ENCODE measurements around the gene COMP.
"Not testable (repeated sequence)": the region's sequence is repeated elsewhere in the genome, so short reads cannot be mapped to it uniquely, and the experiment has no call there.

The COMP gene

DNA sequence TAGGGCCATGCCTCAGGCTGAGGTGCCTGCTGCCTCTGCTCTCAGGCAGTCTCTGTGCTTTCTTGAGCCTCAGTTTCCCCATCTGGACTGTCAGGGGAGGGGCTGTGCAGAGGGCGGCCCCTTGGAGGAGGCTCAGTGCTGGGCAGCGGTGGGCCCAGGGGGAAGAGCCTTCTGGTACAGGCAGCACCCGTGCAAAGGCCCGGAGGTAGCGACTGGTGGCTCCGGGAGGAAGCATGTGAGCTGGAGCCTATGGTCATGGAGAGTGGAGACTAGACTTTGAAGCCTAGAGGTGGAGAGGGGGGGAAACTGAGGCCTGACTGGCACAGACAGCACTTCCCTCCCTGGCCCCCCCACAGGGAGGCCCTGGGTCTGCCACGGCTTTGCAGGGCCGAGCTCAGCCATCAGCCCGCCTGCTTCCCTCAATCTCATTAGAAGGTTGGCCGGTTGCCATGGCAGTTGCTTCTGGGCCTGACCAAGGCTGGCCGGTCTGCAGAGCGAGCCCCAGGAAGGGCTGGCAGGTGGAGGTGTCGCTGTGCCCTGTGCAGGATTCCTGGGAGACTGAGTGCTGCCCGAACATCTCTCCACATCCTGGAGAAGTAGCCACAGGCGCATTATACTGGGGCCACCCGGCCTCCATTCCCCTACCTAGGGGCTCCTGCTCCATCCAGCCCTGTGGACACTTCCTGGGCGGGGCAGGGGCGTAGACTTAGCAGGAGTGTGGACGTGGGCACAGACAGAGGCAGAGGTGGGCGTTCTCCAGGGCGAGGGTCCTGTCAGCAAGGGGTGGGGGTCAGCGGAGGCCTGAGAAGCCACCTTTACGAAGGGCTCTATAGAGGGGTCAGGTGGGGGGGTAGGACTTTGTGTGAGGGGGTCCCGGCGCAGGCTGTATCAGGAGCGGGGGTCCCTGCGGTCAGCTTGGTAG lies 54.4 kb downstream of the COMP start:
- no peak for TF ChIP-seq PPARA (CRISPR knock-in tag; IDR thresholded peaks at IDR 0.05; ENCODE audit: borderline replicate concordance)
- no peak for TF ChIP-seq RARB (CRISPR knock-in tag; IDR thresholded peaks at IDR 0.05)
- TF ChIP-seq ZFP3 (CRISPR knock-in tag; IDR thresholded peaks at IDR 0.05) = no peak
- TF ChIP-seq OSR1 (CRISPR knock-in tag; IDR thresholded peaks at IDR 0.05) = no peak
- TF ChIP-seq GLIS3 (CRISPR knock-in tag; IDR thresholded peaks at IDR 0.05) = no peak
- no peak for TF ChIP-seq CSDC2 (CRISPR knock-in tag; IDR thresholded peaks at IDR 0.05)
- peak; percentile 20; the same call in 1 of the 3 replicates for ATAC-seq

DNA sequence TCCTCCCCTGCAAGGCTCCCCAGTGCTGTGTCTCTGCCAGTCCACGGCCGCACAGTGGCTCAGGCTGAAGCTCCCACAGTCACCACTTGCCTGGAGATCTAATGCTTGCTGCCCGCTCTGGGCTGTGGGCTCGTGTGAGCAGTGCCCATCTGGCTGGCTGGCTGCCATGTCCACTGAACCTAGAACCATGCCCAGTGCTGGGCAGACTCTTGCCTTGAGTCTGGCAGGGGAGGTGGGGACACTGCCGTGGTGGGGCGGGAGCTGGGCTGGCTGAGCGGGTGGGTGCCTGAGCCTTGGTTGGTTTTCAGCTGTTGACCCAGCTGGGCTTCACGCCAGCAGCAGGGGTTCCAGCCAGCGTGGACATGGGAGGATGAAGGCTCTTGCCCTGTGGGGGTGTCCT lies 55.4 kb downstream of the COMP start:
- TF ChIP-seq OSR1 (CRISPR knock-in tag; IDR thresholded peaks at IDR 0.05) (no peak), PPARA (CRISPR knock-in tag; IDR thresholded peaks at IDR 0.05; ENCODE audit: borderline replicate concordance) (no peak), BACH2 (CRISPR knock-in tag; IDR thresholded peaks at IDR 0.05; ENCODE audit: borderline replicate concordance) (no peak), CSDC2 (CRISPR knock-in tag; IDR thresholded peaks at IDR 0.05) (no peak), RARB (CRISPR knock-in tag; IDR thresholded peaks at IDR 0.05) (no peak)
- TF ChIP-seq, protein P1, sequence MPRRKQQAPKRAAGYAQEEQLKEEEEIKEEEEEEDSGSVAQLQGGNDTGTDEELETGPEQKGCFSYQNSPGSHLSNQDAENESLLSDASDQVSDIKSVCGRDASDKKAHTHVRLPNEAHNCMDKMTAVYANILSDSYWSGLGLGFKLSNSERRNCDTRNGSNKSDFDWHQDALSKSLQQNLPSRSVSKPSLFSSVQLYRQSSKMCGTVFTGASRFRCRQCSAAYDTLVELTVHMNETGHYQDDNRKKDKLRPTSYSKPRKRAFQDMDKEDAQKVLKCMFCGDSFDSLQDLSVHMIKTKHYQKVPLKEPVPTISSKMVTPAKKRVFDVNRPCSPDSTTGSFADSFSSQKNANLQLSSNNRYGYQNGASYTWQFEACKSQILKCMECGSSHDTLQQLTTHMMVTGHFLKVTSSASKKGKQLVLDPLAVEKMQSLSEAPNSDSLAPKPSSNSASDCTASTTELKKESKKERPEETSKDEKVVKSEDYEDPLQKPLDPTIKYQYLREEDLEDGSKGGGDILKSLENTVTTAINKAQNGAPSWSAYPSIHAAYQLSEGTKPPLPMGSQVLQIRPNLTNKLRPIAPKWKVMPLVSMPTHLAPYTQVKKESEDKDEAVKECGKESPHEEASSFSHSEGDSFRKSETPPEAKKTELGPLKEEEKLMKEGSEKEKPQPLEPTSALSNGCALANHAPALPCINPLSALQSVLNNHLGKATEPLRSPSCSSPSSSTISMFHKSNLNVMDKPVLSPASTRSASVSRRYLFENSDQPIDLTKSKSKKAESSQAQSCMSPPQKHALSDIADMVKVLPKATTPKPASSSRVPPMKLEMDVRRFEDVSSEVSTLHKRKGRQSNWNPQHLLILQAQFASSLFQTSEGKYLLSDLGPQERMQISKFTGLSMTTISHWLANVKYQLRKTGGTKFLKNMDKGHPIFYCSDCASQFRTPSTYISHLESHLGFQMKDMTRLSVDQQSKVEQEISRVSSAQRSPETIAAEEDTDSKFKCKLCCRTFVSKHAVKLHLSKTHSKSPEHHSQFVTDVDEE (CRISPR knock-in tag; IDR thresholded peaks at IDR 0.05) = no peak
- TF ChIP-seq, protein P2, sequence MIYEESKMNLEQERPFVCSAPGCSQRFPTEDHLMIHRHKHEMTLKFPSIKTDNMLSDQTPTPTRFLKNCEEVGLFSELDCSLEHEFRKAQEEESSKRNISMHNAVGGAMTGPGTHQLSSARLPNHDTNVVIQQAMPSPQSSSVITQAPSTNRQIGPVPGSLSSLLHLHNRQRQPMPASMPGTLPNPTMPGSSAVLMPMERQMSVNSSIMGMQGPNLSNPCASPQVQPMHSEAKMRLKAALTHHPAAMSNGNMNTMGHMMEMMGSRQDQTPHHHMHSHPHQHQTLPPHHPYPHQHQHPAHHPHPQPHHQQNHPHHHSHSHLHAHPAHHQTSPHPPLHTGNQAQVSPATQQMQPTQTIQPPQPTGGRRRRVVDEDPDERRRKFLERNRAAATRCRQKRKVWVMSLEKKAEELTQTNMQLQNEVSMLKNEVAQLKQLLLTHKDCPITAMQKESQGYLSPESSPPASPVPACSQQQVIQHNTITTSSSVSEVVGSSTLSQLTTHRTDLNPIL (CRISPR knock-in tag; IDR thresholded peaks at IDR 0.05; ENCODE audit: low read depth) = no peak
- no peak; the same call in 2 of the 3 replicates for ATAC-seq

DNA sequence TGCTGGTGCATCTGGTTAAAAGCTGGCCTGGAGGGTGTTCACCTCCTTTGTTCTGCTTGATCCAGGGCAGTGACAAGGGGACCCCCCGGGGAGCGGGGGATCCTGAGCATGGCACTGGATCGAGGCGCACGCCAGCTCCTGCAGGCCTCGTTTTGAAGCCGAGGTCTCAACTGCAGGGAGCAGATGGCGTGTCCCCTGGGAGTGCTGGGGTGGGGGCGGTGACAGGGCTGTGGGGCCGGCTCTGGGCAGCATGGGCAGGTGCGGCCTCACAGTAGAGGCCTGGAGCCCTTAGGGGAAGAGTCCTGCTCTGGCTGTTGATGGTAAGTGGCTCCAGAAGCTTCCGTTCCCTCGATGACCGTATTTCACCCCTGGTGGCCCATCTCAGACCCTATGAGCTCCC lies 55.8 kb downstream of the COMP start:
- no peak for TF ChIP-seq ZFP30 (CRISPR knock-in tag; IDR thresholded peaks at IDR 0.05)
- TF ChIP-seq, protein P3, sequence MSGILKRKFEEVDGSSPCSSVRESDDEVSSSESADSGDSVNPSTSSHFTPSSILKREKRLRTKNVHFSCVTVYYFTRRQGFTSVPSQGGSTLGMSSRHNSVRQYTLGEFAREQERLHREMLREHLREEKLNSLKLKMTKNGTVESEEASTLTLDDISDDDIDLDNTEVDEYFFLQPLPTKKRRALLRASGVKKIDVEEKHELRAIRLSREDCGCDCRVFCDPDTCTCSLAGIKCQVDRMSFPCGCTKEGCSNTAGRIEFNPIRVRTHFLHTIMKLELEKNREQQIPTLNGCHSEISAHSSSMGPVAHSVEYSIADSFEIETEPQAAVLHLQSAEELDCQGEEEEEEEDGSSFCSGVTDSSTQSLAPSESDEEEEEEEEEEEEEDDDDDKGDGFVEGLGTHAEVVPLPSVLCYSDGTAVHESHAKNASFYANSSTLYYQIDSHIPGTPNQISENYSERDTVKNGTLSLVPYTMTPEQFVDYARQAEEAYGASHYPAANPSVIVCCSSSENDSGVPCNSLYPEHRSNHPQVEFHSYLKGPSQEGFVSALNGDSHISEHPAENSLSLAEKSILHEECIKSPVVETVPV (CRISPR knock-in tag; IDR thresholded peaks at IDR 0.05) = no peak
- no peak for TF ChIP-seq ZNF565 (CRISPR knock-in tag; conservative IDR thresholded peaks at IDR 0.05; ENCODE audit: low read depth)
- TF ChIP-seq ISL1 (CRISPR knock-in tag; IDR thresholded peaks at IDR 0.05) = no peak
- no peak for ATAC-seq

DNA sequence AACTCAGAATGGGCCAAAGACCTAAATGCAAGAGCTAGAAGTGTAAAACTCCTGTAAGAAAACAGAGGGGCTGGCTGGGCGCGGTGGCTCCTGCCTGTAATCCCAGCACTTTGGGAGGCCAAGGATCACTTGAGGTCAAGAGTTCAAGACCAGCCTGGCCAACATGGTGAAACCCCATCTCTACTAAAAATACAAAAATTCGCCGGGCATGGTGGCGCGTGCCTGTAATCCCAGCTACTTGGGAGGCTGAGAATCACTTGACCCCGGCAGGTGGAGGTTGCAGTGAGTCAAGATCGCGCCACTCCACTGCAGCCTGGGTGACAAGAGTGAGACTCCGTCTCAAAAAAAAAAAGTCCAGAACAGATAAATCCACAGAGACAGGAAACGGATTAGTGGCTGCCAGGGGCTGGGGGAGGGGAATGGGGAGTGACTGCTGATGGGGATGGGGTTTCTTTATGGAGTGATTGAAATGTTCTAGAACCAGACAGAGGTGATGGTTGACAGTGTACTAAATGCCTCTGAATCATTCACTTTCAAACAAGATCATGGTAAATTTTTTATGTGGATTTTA lies 57.3 kb downstream of the COMP start:
- not testable (repeated sequence) for ATAC-seq

DNA sequence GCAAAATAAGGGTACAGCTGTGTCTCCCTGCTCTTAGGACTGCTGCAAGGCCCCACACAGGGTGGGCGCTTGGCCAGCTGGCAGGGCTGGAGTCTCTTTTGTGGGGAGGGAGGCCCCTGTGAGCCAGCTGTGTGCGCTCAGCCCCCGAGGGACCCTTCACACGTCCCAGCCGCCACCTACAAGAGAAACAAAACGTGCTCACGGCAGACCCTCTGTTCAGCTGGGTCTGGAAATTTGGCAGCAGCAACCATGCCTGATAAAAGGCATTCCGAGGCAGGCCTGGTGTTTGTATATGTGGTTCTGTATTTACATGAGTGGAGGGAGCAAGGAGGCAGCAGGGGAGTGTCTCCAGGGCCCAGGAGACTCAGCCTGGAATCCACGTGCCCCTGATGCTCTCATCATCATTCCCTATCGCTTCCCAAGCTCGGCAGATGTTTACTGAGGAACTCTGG lies 57.9 kb downstream of the COMP start:
- TF ChIP-seq ZNF565 (CRISPR knock-in tag; conservative IDR thresholded peaks at IDR 0.05; ENCODE audit: low read depth) = no peak
- no peak for TF ChIP-seq ISL1 (CRISPR knock-in tag; IDR thresholded peaks at IDR 0.05)
- TF ChIP-seq, protein P1 (CRISPR knock-in tag; IDR thresholded peaks at IDR 0.05) = 0 out of 2 replicates have a peak, but pooled peaks have one; percentile 21
- TF ChIP-seq OSR1 (CRISPR knock-in tag; IDR thresholded peaks at IDR 0.05) = no peak
- no peak for TF ChIP-seq ARNTL (CRISPR knock-in tag; IDR thresholded peaks at IDR 0.05; ENCODE audit: borderline replicate concordance, low read depth)
- peak; percentile 58; the same call in 1 of the 2 replicates for TF ChIP-seq TCF4 (CRISPR knock-in tag; IDR thresholded peaks at IDR 0.05; ENCODE audit: borderline replicate concordance)
- no peak for TF ChIP-seq RARB (CRISPR knock-in tag; IDR thresholded peaks at IDR 0.05)
- no peak; the same call in 2 of the 3 replicates for ATAC-seq

Measured in SK-N-SH treated with all-trans-retinoic acid at 6 μM for 48 hours (cell line).